HG03066 (cell line): ENCODE results near the gene SEC14L3.

ENCODE experiments used
- ATAC-seq: cut with Tn5 transposase; IDR thresholded peaks from one replicate; pipeline ENCODE4 v1.9.1; 2021; ENCODE audit warnings: low read depth; ENCODE audit not compliant: unreplicated experiment

SEC14L3 gene

GRCh38 chr22:30447656-30448055 is 24.2 kb downstream of the SEC14L3 start:
- no peak for ATAC-seq

DNA sequence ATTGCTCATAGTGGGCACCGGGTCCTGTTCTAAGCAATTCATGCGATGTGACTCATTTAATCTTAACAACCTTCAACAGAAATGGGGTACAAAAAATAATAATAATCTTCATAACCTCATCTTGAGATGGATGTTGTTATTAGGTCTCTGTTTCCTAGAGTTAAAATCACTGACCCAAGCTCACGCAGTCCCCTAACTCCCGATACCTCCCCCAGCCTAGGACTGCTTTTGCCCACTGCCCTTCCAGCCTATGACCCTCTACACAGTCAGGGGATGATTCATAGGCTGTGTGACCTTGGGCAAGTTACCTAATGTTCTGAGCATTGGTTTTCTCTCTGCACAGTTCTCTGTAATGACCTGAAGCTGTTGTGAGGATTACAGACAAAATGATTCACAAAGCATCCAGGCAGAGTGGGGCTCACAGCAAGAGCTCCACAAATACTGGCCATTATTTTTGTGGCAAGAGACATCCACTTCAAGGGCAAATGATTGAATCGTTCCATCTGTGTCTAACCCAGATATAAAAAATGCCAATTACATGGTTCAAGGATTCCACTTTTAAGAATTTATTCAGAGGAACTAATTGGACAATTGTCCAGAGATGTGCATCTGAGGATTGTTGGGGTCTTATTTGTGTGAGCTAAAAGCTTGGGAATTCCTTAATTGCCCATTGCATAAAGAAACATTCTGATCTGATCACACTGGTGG is 26.2 kb downstream of the SEC14L3 start:
- no peak for ATAC-seq

DNA sequence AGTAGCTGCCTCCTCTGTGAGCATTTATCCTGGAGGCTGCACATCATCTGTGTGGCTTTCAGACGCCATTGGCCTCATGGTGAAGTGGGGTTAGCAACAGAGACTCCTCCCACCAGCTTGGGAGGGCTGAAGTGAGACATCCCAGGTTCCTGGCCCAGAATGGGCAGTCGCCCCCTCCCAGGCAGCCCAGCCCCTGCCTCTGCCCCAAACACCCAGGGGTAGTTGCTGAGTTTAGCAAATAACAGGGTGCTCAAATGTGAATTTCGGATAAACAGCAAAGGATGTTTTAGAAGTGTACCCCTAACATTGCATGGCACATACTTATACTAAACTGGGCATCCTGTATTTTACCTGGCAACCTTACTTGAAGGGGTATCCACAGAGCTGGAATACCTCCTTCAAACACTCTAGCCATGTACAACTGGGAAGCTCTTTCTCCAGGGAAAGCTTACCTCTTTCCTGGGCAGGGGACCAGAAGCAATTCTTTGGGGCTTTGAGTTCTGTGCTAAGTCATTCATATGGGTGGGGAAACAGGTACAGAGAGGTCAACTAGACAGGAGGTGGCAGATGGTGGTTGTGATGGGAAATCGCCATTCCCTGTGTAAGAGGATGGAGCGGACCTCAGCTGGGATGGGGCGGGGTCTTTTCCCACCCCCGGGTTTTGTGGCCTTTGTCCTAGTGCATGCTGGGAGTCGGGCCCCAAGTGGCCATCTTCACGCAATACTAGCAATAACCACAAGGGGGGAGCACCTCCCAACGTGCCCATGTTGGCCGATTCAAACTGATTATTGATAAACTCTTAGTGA is 27.0 kb downstream of the SEC14L3 start:
- no peak for ATAC-seq

- ATAC-seq = no peak
Measured at GRCh38 chr22:30441088-30441487, 30.7 kb downstream of the SEC14L3 start.

DNA sequence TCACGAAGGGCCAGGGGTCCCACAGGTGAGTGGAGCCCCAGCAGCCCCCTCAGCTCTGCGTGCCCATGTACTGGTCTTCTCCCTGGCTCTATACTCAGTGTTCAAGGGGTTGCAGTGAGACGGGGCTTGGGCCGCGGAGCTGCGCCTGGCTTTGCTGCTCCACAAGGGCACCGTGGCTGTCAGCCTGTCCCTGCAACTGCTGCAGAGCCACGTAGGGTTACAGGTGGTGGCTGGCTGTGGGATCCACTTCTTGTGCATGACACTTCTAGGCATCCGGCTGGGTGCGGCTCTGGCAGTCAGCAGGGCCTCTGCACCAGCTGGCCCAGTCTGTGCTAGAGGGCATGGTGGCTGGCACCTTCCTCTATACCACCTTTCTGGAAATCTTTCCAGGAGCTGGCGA is 32.0 kb downstream of the SEC14L3 start:
- no peak for ATAC-seq

DNA sequence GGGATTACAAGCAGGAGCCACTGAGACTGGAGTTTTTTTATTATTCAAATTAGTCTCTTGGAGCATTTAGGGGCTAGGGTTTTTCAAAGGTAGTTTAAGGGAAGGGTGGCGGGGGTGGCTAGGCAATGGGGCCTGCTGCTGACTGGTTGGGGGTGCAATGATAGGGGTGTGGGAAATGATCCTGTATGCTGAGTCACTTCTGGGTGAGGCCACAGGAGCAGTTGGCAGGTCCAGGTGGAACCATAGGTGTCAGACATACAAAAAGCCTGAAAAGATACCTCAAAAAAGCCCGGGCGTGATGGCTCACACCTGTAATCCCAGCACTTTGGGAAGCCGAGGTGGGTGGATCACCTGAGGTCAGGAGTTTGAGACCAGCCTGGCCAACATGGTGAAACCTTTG is 32.6 kb downstream of the SEC14L3 start:
- ATAC-seq = no peak

- ATAC-seq = no peak
Measured at GRCh38 chr22:30438559-30438958, 33.3 kb downstream of the SEC14L3 start.

DNA sequence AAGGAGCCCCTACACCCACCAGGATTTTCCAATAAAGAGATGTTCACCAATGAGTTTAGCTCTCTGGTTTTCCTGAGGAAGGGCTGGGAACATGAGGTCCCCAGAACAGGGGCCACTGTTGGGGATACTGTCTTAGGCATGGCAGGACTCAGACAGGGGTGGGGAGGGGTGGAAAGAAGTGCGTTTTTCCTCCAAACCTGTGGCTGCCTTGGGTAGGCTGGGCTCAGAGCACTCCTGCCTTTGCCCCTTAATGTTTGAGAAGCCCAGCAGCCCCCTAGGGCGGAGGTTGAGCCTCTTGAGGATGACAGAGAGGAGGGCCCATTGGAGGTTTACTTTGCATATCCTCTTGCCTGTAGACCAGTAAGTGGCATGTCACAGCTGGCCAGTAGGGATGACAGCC is 35.6 kb downstream of the SEC14L3 start:
- ATAC-seq = no peak

- no peak for ATAC-seq
Measured at GRCh38 chr22:30435674-30436126, 36.1 kb downstream of the SEC14L3 start.

DNA sequence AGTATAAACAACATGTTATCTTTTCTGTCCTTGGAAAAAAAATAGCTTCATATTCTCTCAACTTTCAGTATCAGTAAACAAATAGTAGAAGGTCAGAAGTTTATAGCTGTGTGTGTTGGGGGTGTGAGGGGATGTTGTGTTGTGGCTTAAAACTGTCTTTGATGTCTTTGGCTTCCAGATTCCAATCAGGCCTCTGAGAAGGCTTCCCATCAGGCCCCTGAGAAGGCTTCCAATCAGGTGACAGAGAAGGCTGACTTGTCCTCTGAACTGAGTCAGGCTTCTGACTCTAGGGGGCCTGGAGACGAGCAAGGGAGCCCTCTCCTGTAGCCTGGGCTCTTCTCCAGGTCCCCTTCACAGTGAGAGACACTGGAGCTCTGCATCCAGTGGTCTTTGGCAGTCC is 37.0 kb downstream of the SEC14L3 start:
- no peak for ATAC-seq

- ATAC-seq = no peak
Measured at GRCh38 chr22:30433773-30434172, 38.0 kb downstream of the SEC14L3 start.

DNA sequence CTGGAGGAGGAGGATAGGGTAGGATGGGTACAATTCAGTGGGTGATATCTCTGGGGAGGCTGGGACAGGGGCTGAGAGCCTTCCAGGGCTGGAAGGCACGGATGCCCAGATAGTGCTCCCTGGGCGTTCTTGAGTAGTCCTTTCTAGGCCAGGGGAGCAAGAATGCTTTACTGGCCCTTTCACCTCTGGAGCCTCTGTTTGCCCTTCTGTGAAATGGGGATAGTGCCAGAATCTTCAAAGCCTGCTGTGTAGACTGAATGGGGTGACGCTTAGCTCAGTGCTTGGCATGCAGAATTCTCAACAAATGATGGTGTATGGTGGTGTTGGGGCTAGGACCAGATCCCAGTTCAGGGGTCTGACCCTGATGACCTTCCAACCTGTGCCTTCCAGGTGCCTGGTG is 38.6 kb downstream of the SEC14L3 start:
- no peak for ATAC-seq

DNA sequence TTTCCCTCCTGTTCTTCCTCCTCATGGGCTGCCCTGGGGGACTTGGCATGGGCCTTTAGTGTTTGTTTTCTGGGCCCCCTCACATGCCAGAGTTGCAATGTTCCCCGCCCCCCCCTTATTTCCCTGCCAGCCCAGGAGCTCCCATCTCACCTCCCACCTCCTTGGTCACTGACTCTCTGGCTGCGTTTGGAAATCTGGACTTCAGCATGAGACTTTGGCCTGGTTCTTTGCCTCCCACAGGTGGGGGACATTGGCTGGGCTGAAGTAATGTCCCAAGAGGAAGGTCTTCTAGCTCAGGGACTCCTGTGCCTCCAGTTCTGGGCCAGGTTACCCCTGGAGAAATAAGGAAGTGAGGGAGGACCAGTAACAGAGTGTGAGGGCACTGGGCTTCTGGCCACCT is 39.3 kb downstream of the SEC14L3 start:
- no peak for ATAC-seq

- no peak for ATAC-seq
Measured at GRCh38 chr22:30432096-30432495, 39.7 kb downstream of the SEC14L3 start.

DNA sequence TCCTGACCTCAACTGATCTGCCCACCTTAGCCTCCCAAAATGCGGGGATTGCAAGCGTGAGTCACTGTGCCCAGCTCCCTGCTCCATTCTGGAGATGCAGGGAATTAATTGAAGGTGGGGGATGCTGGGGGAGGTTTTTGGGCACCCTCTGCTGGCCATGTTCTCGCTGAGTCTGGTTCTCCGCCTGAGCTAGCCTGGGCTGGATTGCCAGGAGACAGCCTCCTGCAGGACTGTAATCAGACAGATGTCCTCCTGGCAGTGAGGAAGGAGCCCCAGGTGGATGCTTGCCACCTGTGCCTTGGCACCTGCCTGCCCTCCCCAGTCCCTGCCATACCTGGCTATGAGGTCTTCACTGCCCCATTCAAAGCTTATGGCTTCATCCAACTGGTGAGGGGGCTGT is 40.9 kb downstream of the SEC14L3 start:
- ATAC-seq = no peak

DNA sequence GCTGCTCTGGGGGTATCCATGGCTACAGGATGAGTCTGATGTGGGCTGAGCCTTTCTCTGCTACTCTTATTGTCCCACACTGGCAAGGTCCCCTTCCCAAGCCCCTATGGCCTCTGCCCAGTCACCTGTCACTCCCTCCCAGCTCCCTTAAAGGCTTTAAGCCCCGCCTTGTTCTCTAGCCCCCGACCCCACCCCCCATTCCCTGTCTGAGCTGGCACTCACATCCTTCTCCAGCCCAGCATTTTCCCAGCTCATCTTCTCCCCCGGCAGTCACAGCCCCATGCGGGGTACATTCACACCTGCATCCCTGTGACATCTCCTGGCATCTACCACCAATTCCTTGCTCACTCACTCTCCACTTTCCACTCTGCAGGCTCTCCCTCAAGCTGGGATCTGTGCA is 41.9 kb downstream of the SEC14L3 start:
- no peak for ATAC-seq

DNA sequence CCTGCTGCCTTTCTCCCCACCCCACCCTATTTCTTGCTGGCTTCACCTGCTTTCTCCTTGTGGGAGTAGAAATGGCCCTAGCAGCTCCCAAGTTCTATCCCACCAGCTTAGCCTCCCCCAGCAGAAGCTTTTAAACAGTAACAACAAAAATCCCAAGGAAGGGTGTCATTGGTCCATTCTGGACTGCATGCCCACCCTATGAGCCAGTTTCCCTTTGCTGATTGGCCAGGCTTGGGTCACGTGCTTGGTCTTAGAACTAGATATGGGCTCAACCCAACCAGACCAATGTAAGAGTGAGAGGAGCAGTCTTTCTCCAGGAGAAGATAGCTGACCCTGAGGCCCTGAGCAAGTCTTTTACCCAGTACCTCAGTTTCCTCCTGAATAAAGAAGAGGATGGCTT is 43.9 kb downstream of the SEC14L3 start:
- ATAC-seq = no peak

GRCh38 chr22:30426388-30427353 is 45.1 kb downstream of the SEC14L3 start:
- no peak for ATAC-seq

DNA sequence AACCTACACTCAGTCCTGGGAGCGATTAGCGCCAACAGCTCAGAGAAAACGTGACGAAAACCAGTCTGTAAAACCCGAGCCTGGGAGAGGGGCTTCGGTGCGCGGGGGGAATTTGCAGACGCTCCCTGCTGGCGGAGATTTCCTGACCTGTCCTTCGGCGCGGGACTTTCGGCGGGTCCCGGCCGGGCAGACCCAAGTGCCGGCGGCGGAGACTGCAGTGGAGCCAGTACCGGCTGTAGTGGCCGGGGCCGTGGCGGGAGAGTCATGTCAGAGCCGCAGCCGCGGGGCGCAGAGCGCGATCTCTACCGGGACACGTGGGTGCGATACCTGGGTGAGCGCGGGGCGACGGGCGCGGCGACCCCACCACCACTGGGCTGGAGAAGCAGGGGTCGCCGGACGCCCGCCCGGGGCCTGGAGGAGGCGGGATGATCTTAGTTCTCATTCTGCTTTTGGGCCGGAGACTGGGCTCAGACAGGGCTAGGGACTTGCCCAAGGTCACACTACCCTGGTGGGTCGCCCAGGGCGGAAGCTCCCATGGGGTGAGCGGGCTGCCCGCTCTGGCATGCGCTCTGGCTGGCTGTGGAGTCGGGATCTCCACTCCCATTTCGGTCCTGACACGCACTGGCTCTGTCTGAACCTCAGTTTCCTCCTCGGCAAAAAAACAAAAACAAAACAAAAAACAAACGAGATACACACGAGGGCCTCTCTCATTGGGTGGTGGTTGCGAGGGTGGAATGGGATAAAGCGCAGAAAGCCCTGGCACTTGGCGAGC is 46.0 kb downstream of the SEC14L3 start, which contains the start of gene MTFP1:
MTFP1 (plus strand) TSS at position 153 of the 772 bp plus-strand sequence; CDS start at position 265, 112 bp downstream.
- ATAC-seq = no peak

DNA sequence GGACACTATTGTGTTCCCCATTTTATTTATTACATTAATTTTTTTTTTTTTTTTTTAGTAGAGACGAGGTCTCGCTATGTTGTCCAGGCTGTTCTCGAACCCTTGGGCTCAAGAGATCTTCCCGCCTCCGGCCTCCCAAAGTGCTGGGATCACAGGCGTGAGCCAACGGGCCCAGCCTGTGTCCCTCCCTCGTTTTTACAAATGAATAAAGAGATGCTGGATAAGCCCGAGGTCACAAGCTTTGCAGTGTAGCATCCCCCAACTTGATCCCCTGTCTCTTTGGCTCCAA is 46.5 kb downstream of the SEC14L3 start:
- ATAC-seq = no peak
